Gastrocnemius medialis (tissue), 4 donors: ENCODE results near the gene EZR. TPM values are rescaled to one million over a fixed set of nuclear protein-coding genes. Genes with fewer than 3 reads are reported as not detected.

Experiments
- ATAC-seq, 2 donors: fragments of 150-250 bp; one replicate each; pipeline ENCODE4 v1.9.1; 2016
- DNase-seq, 2 donors: peaks; one replicate each; pipeline ENCODE4 v3.0.0-alpha.2; 2019
- H3K27ac ChIP-seq, 4 donors: fragments of 200-600 bp; sonication (generic); 1 replicate in 1 of 4; 2 replicates in 3 of 4; pipeline ENCODE4 v1.5.1; 2016 to 2018; ENCODE audit warnings: mild to moderate bottlenecking in 2 of 4, moderate library complexity in 1 of 4
- H3K27me3 ChIP-seq, 3 donors: fragments of 200-600 bp; sonication (generic) in 2 of 3; 1 replicate in 1 of 3; 2 replicates in 2 of 3; pipeline versions ENCODE4 v1.5.1 to v1.6.0; 2016 to 2019; ENCODE audit warnings: mild to moderate bottlenecking in 1 of 3, moderate library complexity in 1 of 3
- H3K36me3 ChIP-seq, 2 donors: fragments of 200-600 bp; sonication (generic) in 1 of 2; one replicate each; pipeline ENCODE4 v1.5.1; 2017 to 2018
- H3K4me1 ChIP-seq, 2 donors: fragments of 200-600 bp; sonication (generic) in 1 of 2; one replicate each; pipeline ENCODE4 v1.5.1; 2016 to 2017; ENCODE audit warnings: mild to moderate bottlenecking in 2 of 2
- H3K4me3 ChIP-seq, 4 donors: fragments of 200-600 bp; sonication (generic) in 3 of 4; 1 replicate in 1 of 4; 2 replicates in 3 of 4; pipeline ENCODE4 v1.5.1; 2016 to 2019; ENCODE audit warnings: mild to moderate bottlenecking in 2 of 4
- H3K9me3 ChIP-seq, 3 donors: fragments of 200-600 bp; sonication (generic) in 2 of 3; 1 replicate in 1 of 3; 2 replicates in 2 of 3; pipeline ENCODE4 v1.5.1; 2016 to 2019
- CTCF ChIP-seq, 5 experiments: fragments of 450-650 bp in 3 of 5; fragments of 200-600 bp in 2 of 5; sonication (generic) in 2 of 5; IDR thresholded peaks in 4 of 5; conservative IDR thresholded peaks in 1 of 5; 1 replicate in 4 of 5; 2 replicates in 1 of 5; pipeline ENCODE4 v1.5.1; 2016 to 2019; ENCODE audit warnings: antibody characterized with exemption in 5 of 5, mild to moderate bottlenecking in 3 of 5, moderate library complexity in 3 of 5
- POLR2A ChIP-seq, 2 donors: fragments of 450-650 bp; IDR thresholded peaks; one replicate each; pipeline ENCODE4 v1.6.1; 2017; ENCODE audit warnings: antibody characterized with exemption in 2 of 2, mild to moderate bottlenecking in 2 of 2, moderate library complexity in 2 of 2
- in situ Hi-C, 4 donors: fragments of 200-750 bp; cut with MboI; loops; one replicate each; pipeline versions ENCODE4 v1.15.0 to v1.8.0; 2017; ENCODE audit warnings: low sequenced_read_pairs in 4 of 4
- intact Hi-C: fragments of 100-400 bp; cut with DNase I; formaldehyde crosslinking; loops from one replicate; pipeline ENCODE4 v1.15.1; 2023; ENCODE audit warnings: low total_unique reads
- total RNA-seq, 4 donors: library from RNA; depleted of rRNA; stranded (reverse); fragments of >200 nt; gene quantifications; one replicate each; pipeline versions ENCODE4 v1.1.0 to v1.2.3, GENCODE V29; 2016

The EZR gene
- total RNA-seq, 4 donors from 2014 or later = 18.1 to 54.1 (median 33.6) TPM

GRCh38 chr6:158810155-158811095 lies 8.7 kb downstream of the EZR start:
- Histone ChIP-seq H3K9me3 (no peaks in the 10 kb centered on the region), H3K4me3 (no peak overlapping the region), H3K36me3 (no peaks in the 10 kb centered on the region), H3K27me3 (no peaks in the 10 kb centered on the region), H3K4me1 (peaks cover 0 to 12% of the 10 kb centered on the region in 2 donors), H3K27ac (no peak overlapping the region)
- ATAC-seq = no peak
- in situ Hi-C loops = no loop called here
- DNase-seq = no peak
- TF ChIP-seq CTCF (IDR thresholded peaks at IDR 0.05 in 4 of 5, conservative IDR thresholded peaks at IDR 0.05 in 1 of 5) = no peak
- TF ChIP-seq POLR2A (IDR thresholded peaks at IDR 0.05) = no peak
- intact Hi-C loops = loop anchor here (10.0 kb wide), 1 partner anchor 576 kb away; no protein-coding TSS in a partner anchor

- intact Hi-C loops (no loop called here), in situ Hi-C loops (no loop called here)
- Histone ChIP-seq H3K4me3 (no peak overlapping the region), H3K4me1 (peaks cover 0 to 15% of the 10 kb centered on the region in 2 donors), H3K27me3 (no peaks in the 10 kb centered on the region), H3K9me3 (no peaks in the 10 kb centered on the region), H3K27ac (no peak overlapping the region), H3K36me3 (no peaks in the 10 kb centered on the region)
- TF ChIP-seq POLR2A (IDR thresholded peaks at IDR 0.05) (no peak), CTCF (IDR thresholded peaks at IDR 0.05 in 4 of 5, conservative IDR thresholded peaks at IDR 0.05 in 1 of 5) (no peak)
- DNase-seq (no peak), ATAC-seq (peak in 1 of 2 donors; percentile 43)
Observed at GRCh38 chr6:158808941-158809678, 10.1 kb downstream of the EZR start.

- H3K4me1 ChIP-seq = peaks cover 0 to 17% of the 10 kb centered on the region in 2 donors
- in situ Hi-C loops = no loop called here
Observed at GRCh38 chr6:158808442-158808833, 10.7 kb downstream of the EZR start.

More at GRCh38 chr6:158808442-158808833, 10.7 kb downstream of the EZR start:
- H3K27ac ChIP-seq = no peak overlapping the region
- no peak overlapping the region for H3K4me3 ChIP-seq
- intact Hi-C loops = no loop called here
- ATAC-seq (no peak), DNase-seq (no peak)
- no peak for TF ChIP-seq POLR2A (IDR thresholded peaks at IDR 0.05)
- TF ChIP-seq CTCF (IDR thresholded peaks at IDR 0.05 in 4 of 5, conservative IDR thresholded peaks at IDR 0.05 in 1 of 5) = no peak
- no peaks in the 10 kb centered on the region for H3K27me3 ChIP-seq
- H3K9me3 ChIP-seq = no peaks in the 10 kb centered on the region
- H3K36me3 ChIP-seq = no peaks in the 10 kb centered on the region
